Measurements from ENCODE around the gene ADGRL2. TPM values are rescaled to one million over a fixed set of nuclear protein-coding genes. Genes with fewer than 3 reads are reported as not detected.

ADGRL2 gene
- total and polyA plus RNA-seq, 2 of the 4 experiments (the other 2 are of a cell fraction) = 17.0 to 42.7 TPM

GRCh38 chr1:81756872-81757271, 43.9 kb upstream of the ADGRL2 start:
- H3K9ac ChIP-seq (ENCODE audit: low read depth, low read length) = no peak overlapping the region
- no peak for TF ChIP-seq CHD1 (IDR thresholded peaks at IDR 0.05; ENCODE audit: low read depth, low read length)
- TF ChIP-seq ELK1 (IDR thresholded peaks at IDR 0.05; ENCODE audit: borderline replicate concordance, low read depth, low read length) = no peak
- H3K79me1 ChIP-seq (ENCODE audit: low read depth in 1 of 2, low read length in 2 of 2) = no peaks in the 10 kb centered on the region
- no peaks in the 10 kb centered on the region for H3K27me3 ChIP-seq (ENCODE audit: control insufficient read depth, insufficient read depth, low read length)
- H3K4ac ChIP-seq (ENCODE audit: low read depth, low read length) = no peak overlapping the region
- H3K4me3 ChIP-seq (ENCODE audit: insufficient read depth, low read depth, low read length) = no peak overlapping the region
- ChIA-PET POLR2A (ENCODE audit: unreplicated experiment) (no interaction called here), CTCF (interaction anchor here (1.1 kb wide), 1 partner anchor 13 kb away, joined by 4 read pairs; no protein-coding TSS in a partner anchor)
- no peak overlapping the region for H2BK120ac ChIP-seq (ENCODE audit: low read depth, low read length)
- no peak overlapping the region for H3K56ac ChIP-seq (ENCODE audit: extremely low read depth, insufficient read depth, low read length)
- dilution Hi-C loops (cut with HindIII; ENCODE audit: low sequenced_read_pairs, unreplicated experiment) = no loop called here
- H4K91ac ChIP-seq (ENCODE audit: insufficient read depth, low read depth, low read length) = no peak overlapping the region
- H3K27ac ChIP-seq (ENCODE audit: insufficient read depth, low read length) = no peak overlapping the region
- no CpG with 5 or more reads among the region's 2 CpGs for WGBS, 2 experiments (ENCODE audit: extremely low coverage in 2 of 2, insufficient read length in 1 of 2)
- intact Hi-C loops (cut with micrococcal nuclease) = no loop called here
- no peak overlapping the region for H3K4me2 ChIP-seq (ENCODE audit: low read depth, low read length)
- H4K20me1 ChIP-seq (ENCODE audit: insufficient read depth, low read length) = no peaks in the 10 kb centered on the region
- in situ Hi-C loops (cut with MboI; ENCODE audit: low sequenced_read_pairs) = loop anchor here (10.0 to 25.0 kb wide), 2 partner anchors 202 to 1520 kb away; no protein-coding TSS in a partner anchor
- no peak overlapping the region for H2AK9ac ChIP-seq (replicated peaks; ENCODE audit: low read depth, low read length, poor library complexity)
- no peaks in the 10 kb centered on the region for H3K9me3 ChIP-seq (ENCODE audit: control insufficient read depth, insufficient read depth, low read length)
- H3K4me1 ChIP-seq (ENCODE audit: control insufficient read depth, insufficient read depth, low read length) = no peaks in the 10 kb centered on the region
- H3K36me3 ChIP-seq (ENCODE audit: control insufficient read depth, insufficient read depth, low read length) = no peaks in the 10 kb centered on the region
- no peak overlapping the region for H4K5ac ChIP-seq (ENCODE audit: low read depth, low read length)
- no peak overlapping the region for H4K8ac ChIP-seq (ENCODE audit: low read depth in 2 of 2, low read length in 2 of 2)
- H3K14ac ChIP-seq (replicated peaks; ENCODE audit: low read depth, low read length) = no peak overlapping the region
- no peak overlapping the region for H2AFZ ChIP-seq (replicated peaks; ENCODE audit: low read length, poor library complexity)
- no peaks in the 10 kb centered on the region for H3K9me1 ChIP-seq (ENCODE audit: insufficient read depth, low read length)
- no peak overlapping the region for H3K18ac ChIP-seq (ENCODE audit: low read depth, low read length)
- H2BK5ac ChIP-seq (ENCODE audit: low read depth, low read length, poor library complexity, severe bottlenecking) = no peak overlapping the region
- no peak overlapping the region for H2BK15ac ChIP-seq (ENCODE audit: low read depth, low read length)
- H3K23ac ChIP-seq (ENCODE audit: low read depth, low read length) = no peak overlapping the region
- no TSS peak for BruUV-seq (replicated peaks)
- DNase-seq (peak; percentile 6), ATAC-seq (ENCODE audit: low read depth) (no peak)
- no peak overlapping the region for H2AK5ac ChIP-seq (ENCODE audit: low read depth, low read length)
- no peak overlapping the region for H2BK20ac ChIP-seq (ENCODE audit: low read depth, low read length)

Data from IMR-90 (cell line).